ENCODE data around the gene RPP25L. TPM values are rescaled to one million over a fixed set of nuclear protein-coding genes. Genes with fewer than 3 reads are reported as not detected.

Gene RPP25L
- total RNA-seq, 1 experiment from 2014 or later: 42.8 TPM

DNA sequence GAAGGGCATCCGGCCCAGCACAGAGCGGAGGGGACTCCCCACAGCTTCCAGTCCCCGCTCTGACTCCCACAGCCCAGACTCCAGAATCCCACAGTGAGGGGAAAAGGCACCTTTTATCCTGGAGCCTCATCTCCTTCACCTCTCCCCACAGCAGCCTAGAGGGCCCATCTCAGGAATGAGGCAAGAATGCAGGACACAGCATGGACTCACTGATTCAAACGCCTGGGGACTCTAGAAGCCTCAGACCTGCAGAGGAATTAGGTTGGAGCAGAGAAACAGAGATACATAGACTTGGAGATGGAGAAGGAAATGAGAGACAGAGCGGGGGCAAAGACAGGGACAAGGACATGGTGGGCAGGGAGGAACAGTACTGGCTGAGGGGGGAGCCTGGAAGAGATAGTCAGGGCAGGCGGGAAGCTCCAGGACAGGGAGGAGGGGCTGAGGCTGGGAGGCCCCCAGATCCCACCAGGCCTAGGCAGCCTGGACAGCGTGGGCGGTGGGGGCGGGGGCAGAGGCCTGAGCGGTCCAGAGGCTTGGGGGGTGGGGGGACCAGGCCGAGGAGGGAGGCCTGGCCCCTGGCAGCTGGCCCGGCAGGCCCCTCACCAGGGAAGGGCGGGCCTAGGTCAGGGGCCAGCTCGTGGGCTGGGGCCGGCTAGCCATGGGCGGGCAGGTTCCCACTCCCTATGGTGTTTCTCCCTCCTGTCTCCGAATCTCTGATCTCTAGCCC, 38.1 kb downstream of the RPP25L start:
- H3K27ac Mint-ChIP-seq (ENCODE audit: low read depth, unreplicated experiment): no peak overlapping the region
- H3K36me3 Mint-ChIP-seq (ENCODE audit: insufficient read depth, unreplicated experiment): no peaks in the 10 kb centered on the region
- intact Hi-C loops (cut with micrococcal nuclease): no loop called here
- DNase-seq (ENCODE audit: unreplicated experiment): no peak
- POLR2A ChIA-PET: interaction anchor here (0.6 kb wide), 1 partner anchor 10 kb away, joined by 4 read pairs; no protein-coding TSS in a partner anchor
- TF ChIP-seq, protein P1, sequence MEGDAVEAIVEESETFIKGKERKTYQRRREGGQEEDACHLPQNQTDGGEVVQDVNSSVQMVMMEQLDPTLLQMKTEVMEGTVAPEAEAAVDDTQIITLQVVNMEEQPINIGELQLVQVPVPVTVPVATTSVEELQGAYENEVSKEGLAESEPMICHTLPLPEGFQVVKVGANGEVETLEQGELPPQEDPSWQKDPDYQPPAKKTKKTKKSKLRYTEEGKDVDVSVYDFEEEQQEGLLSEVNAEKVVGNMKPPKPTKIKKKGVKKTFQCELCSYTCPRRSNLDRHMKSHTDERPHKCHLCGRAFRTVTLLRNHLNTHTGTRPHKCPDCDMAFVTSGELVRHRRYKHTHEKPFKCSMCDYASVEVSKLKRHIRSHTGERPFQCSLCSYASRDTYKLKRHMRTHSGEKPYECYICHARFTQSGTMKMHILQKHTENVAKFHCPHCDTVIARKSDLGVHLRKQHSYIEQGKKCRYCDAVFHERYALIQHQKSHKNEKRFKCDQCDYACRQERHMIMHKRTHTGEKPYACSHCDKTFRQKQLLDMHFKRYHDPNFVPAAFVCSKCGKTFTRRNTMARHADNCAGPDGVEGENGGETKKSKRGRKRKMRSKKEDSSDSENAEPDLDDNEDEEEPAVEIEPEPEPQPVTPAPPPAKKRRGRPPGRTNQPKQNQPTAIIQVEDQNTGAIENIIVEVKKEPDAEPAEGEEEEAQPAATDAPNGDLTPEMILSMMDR (IDR thresholded peaks at IDR 0.05; ENCODE audit: unreplicated experiment): no peak
- CTCF ChIA-PET: interaction anchor here (1.2 kb wide), 1 partner anchor 18 kb away, joined by 7 read pairs; no protein-coding TSS in a partner anchor
- no TSS peak for BruUV-seq (replicated peaks)
- peaks cover 25% of the 10 kb centered on the region for H3K27me3 Mint-ChIP-seq (ENCODE audit: insufficient read depth, unreplicated experiment)
- H3K4me1 Mint-ChIP-seq (ENCODE audit: insufficient read depth, unreplicated experiment): no peaks in the 10 kb centered on the region
- H3K4me3 Mint-ChIP-seq (ENCODE audit: unreplicated experiment): no peak overlapping the region
- no peaks in the 10 kb centered on the region for H3K9me3 Mint-ChIP-seq (ENCODE audit: unreplicated experiment)

DNA sequence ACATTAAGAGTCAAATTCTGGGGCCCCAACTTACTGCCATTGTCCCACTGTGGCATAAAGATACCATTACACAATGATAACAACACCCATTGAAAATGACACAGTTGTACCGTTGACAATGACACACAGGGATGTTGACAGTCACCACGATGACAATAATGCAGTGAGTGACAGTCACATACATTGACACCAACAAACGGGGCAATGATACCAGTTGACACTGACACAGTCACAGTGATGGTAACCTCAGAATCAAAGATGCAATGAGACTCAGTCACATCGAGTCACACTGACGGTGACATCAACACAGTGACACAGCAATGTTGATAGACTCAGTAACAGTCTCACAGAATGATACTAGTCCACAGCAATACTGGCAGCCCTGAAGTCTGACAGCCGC, 39.3 kb downstream of the RPP25L start:
- Mint-ChIP-seq H3K9me3 (ENCODE audit: unreplicated experiment) (no peaks in the 10 kb centered on the region), H3K4me3 (ENCODE audit: unreplicated experiment) (no peak overlapping the region), H3K36me3 (ENCODE audit: insufficient read depth, unreplicated experiment) (no peaks in the 10 kb centered on the region), H3K27ac (ENCODE audit: low read depth, unreplicated experiment) (no peak overlapping the region), H3K27me3 (ENCODE audit: insufficient read depth, unreplicated experiment) (peaks cover 25% of the 10 kb centered on the region), H3K4me1 (ENCODE audit: insufficient read depth, unreplicated experiment) (no peaks in the 10 kb centered on the region)
- intact Hi-C loops (cut with micrococcal nuclease): no loop called here
- no TSS peak for BruUV-seq (replicated peaks)
- TF ChIP-seq, protein P1 (IDR thresholded peaks at IDR 0.05; ENCODE audit: unreplicated experiment): no peak
- POLR2A ChIA-PET: no interaction called here
- CTCF ChIA-PET: no interaction called here
- no peak for DNase-seq (ENCODE audit: unreplicated experiment)

DNA sequence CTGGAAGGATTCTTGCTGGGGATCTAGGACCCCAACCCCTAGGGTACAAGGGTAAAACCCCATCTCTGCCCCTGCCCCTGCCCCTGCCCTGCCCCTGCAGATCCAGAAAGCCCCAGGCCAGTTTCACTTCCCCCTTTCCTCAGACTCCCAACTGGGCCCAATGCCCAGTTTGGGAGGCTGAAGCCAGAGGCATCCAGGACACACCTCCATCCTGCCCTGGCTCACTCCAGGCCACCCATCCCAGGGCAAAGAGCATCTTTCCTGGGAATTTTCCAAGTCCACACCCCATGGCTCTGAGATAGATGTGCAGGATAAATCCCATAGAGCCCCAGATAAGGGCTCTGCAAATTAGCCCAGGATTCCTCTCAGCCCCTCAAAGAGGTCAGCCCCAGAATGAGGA, 39.8 kb downstream of the RPP25L start:
- no peaks in the 10 kb centered on the region for H3K4me1 Mint-ChIP-seq (ENCODE audit: insufficient read depth, unreplicated experiment)

DNA sequence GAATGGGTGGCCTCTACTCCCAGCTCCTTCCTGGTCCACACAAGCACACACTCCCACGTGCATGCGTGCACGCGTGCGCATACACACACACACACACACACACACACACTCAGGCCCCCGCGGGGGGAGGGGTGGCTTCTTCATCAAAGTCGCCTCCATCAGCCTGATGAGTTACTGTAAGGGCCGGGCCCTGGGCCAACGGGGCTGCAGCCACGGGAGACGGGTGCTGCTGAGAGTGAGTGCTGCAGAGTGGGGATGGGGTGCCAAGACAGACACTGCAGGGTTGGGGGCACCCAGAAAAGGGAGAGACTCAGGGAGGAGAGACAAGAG, 40.5 kb downstream of the RPP25L start:
- no peaks in the 10 kb centered on the region for H3K9me3 Mint-ChIP-seq (ENCODE audit: unreplicated experiment)
- POLR2A ChIA-PET: no interaction called here
- no peaks in the 10 kb centered on the region for H3K36me3 Mint-ChIP-seq (ENCODE audit: insufficient read depth, unreplicated experiment)
- DNase-seq (ENCODE audit: unreplicated experiment): no peak
- peaks cover 25% of the 10 kb centered on the region for H3K27me3 Mint-ChIP-seq (ENCODE audit: insufficient read depth, unreplicated experiment)
- H3K4me1 Mint-ChIP-seq (ENCODE audit: insufficient read depth, unreplicated experiment): no peaks in the 10 kb centered on the region
- BruUV-seq (replicated peaks): no TSS peak
- no peak overlapping the region for H3K27ac Mint-ChIP-seq (ENCODE audit: low read depth, unreplicated experiment)
- intact Hi-C loops (cut with micrococcal nuclease): no loop called here
- CTCF ChIA-PET: interaction anchor here (1.1 to 3.8 kb wide), 4 partner anchors 20 to 32 kb away, joined by 3 to 22 read pairs (median 6); no protein-coding TSS in a partner anchor
- H3K4me3 Mint-ChIP-seq (ENCODE audit: unreplicated experiment): no peak overlapping the region
- TF ChIP-seq, protein P1 (IDR thresholded peaks at IDR 0.05; ENCODE audit: unreplicated experiment): no peak

More for the DNA sequence above, 39.8 kb downstream of the RPP25L start:
- no peak overlapping the region for H3K4me3 Mint-ChIP-seq (ENCODE audit: unreplicated experiment)
- no TSS peak for BruUV-seq (replicated peaks)
- H3K27ac Mint-ChIP-seq (ENCODE audit: low read depth, unreplicated experiment): no peak overlapping the region
- intact Hi-C loops (cut with micrococcal nuclease): no loop called here
- no peaks in the 10 kb centered on the region for H3K9me3 Mint-ChIP-seq (ENCODE audit: unreplicated experiment)
- H3K36me3 Mint-ChIP-seq (ENCODE audit: insufficient read depth, unreplicated experiment): no peaks in the 10 kb centered on the region
- CTCF ChIA-PET: interaction anchor here (1.2 kb wide), 1 partner anchor 21 kb away, joined by 5 read pairs; no protein-coding TSS in a partner anchor
- TF ChIP-seq, protein P1 (IDR thresholded peaks at IDR 0.05; ENCODE audit: unreplicated experiment): no peak
- H3K27me3 Mint-ChIP-seq (ENCODE audit: insufficient read depth, unreplicated experiment): peaks cover 25% of the 10 kb centered on the region
- DNase-seq (ENCODE audit: unreplicated experiment): peak; percentile 17
- POLR2A ChIA-PET: no interaction called here
